Superior temporal gyrus (tissue), 1 donor: Measurements from ENCODE around the gene FRYL.
"Not testable (repeated sequence)": the region's sequence is repeated elsewhere in the genome, so short reads cannot be mapped to it uniquely, and the experiment has no call there.

ENCODE experiments used
- DNase-seq: peaks from one replicate; pipeline ENCODE4 v3.0.0-alpha.2; 2016; ENCODE audit errors: extremely low spot score

Gene FRYL

DNA sequence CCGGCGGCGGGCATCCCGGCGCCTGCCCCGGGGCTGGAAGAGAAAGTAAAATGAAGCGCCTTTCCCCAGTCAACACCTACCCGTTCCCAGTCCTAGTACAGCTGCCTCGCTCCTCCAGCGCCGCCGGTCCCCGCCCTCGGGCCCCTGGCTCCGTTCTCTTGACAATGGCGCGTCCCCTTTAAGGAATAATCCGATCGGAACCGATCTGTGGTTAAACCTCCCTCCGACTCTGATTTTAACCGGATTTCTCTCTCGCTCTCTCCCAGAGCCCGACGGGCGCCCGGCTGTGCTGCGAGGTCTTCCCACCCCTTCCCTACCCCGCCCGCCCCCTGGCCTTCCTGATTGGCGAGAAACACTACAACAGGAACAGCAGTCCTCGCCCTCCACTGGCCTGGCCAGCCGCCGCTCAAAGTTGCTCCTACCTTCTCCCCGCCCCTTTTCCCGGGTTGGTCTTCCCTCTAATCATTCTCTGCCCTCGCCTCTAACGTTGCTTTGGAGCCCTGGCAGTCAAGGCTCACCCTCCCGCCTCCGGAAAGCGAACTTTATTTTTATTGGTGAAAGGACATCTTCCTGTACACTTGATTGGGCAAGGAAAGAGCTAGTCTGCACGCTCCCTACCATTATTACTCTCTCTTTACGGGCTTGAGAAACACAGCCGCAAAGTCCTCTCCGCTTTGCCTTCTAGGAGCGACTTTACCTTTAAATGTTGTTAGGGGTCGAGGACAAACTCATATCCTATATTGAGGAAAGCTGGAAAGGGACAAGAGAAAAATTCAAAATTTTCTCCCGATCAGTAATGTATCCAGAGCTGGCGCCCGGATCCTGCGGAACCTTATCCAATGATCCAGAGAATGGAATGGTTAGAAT lies at the start of gene FRYL:
TSS of gene FRYL (minus strand) at position 282 of the 867 bp plus-strand sequence. CDS start 145,869 bp downstream, outside the sequence.
- peak; percentile 100 for DNase-seq

DNA sequence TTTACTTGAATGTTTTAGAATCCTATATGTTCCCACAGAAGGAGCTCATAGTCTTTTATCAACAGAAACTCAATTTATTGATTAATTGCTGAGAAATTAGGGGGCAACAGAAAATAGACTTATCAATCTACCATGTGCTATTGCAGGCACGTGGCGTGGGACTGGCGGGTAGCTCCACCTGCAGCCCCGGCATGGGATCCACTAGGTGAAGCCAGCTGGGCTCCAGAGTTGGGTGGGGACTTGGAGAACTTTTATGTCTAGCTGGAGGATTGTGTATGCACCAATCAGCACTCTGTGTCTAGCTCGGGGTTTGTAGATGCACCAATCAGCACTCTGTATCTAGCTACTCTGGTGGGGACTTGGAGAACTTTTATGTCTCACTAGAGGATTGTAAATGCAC lies 47.5 kb upstream of the FRYL start:
- no peak for DNase-seq

DNA sequence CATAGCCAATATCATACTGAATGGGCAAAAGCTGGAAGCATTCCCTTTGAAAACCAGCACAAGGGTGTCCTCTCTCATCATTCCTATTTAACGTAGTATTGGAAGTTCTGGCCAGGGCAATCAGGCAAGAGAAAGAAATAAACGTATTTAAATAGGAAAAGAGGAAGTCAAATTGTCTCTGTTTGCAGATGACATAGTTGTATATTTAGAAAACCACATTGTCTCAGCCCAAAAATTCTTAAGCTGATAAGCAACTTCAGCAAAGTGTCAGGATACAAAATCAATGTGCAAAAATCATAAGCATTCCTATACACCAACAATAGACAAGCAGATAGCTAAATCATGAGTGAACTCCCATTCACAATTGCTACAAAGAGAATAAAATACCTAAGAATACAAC lies 41.4 kb upstream of the FRYL start:
- DNase-seq = not testable (repeated sequence)

DNA sequence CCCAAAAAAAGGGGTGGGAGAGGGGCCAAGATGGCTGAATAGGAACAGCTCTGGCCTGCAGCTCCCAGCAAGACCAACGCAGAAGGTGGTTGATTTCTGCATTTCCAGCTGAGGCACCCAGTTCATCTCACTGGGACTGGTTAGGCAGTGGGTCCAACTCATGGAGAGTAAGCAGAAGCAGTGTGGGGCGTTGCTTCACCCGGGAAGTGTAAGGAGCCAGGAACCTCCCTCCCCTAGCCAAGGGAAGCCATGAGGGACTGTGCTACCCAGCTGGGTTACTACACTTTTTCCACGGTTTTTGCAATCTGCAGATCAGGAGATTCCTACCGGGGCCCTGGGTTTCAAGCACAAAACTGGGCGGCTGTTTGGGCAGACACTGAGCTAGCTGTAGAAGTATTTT lies 36.9 kb upstream of the FRYL start:
- no peak for DNase-seq

DNA sequence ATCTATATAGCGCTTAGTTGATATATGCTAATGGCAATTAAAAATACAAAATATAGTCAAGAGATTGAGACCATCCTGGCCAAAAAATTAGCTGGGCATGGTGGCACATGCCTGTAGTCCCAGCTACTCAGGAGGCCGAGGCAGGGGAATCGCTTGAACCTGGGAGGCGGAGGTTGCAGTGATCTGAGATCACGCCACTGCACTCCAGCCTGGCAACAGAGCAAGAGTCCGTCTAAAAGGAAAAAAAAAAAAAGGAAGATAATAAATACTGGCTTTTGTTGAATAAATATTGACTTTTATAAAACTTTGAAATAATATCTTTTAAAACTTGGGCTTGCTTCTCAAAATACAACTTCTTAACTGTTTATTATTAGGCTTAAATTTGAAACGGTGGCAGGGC lies 36.2 kb upstream of the FRYL start:
- DNase-seq = not testable (repeated sequence)

DNA sequence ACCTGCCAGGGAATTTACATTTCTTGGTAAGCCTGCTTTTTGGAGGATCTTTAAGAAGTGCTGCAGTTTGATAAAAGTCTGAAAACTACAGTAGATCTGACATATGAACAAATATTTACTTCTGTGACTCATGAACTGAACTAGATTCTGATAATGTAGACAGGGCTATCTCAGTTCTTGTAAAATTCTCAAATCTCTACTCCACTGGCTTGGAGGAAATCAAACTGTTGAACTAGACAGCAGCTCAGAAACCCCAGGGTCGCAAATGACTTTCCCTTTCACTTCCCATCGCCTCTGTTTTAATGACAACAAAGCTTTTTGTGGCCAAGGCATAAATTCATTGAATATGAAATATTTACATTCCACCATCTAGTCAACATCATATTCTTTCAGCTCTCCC lies 35.4 kb upstream of the FRYL start:
- DNase-seq = no peak

DNA sequence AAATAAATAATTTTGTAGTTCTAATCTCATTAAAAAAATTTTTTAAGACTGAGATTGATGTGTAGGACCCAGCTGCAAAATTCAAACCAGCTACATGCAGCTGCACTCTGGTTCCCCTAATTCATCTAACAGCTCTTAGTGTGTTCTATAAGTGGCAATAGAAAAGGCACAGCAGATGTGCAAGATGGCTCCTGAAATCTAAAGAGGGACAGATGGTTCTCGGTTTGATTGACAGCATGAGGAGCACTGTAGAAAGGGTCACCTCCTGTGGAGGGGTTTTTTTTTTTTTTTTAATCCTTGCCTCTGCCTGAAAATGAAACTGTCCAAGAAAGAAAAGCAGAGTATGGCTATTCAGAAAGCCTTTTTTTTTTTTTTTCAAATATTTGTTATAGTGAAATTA lies 33.9 kb upstream of the FRYL start:
- DNase-seq = no peak

DNA sequence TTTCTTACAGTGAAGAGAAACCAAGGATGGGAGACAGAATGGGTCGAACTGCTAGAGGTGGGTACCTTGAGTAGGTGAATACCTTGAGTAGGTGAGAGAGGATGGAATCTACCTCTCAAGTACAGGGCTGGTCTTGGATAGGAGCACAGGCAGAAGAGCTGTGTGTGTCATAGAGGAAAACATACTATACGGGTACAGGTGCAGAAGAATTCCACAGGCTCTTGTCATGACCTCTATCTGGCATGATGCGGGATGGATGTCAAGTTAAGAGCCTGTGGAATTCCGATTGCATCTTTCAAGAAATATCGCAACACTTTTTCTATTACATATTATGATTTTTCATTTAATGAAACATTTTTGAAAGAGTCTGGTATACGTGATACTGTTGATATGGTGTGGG lies 32.8 kb upstream of the FRYL start:
- no peak for DNase-seq

DNA sequence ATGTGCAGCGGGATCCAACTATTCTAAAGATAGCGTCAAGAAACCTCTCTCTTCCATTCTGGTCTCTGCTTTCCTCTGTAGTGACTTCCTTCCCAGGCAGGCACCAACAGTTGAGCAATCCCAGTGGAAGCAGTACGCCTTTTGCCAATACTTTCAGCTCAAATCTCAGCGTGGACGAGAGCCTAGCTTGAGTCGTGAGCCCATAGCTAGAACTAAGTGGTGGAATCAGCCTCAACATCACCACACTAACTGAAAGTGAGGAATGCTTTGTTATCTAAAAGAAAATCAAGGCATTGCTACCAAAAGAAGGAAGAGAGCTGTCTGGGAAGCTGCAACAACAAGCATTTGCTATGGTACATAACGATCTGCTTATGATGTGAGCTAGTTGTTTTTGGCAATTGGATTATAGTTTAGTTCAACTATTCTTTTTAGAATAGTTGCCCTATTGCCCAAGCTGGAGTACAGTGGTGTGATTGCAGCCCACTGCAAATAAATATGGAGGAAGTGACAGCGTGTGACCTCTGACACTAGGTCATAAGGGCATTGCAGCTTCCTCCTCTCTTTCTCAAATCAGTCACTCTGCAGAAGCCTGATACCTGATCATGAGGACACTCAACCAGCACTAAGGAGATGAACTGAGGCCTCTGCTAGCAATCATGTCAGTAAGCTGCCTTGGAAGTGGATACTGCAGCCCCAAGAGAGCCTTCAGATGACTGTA lies 24.7 kb upstream of the FRYL start:
- no peak for DNase-seq

DNA sequence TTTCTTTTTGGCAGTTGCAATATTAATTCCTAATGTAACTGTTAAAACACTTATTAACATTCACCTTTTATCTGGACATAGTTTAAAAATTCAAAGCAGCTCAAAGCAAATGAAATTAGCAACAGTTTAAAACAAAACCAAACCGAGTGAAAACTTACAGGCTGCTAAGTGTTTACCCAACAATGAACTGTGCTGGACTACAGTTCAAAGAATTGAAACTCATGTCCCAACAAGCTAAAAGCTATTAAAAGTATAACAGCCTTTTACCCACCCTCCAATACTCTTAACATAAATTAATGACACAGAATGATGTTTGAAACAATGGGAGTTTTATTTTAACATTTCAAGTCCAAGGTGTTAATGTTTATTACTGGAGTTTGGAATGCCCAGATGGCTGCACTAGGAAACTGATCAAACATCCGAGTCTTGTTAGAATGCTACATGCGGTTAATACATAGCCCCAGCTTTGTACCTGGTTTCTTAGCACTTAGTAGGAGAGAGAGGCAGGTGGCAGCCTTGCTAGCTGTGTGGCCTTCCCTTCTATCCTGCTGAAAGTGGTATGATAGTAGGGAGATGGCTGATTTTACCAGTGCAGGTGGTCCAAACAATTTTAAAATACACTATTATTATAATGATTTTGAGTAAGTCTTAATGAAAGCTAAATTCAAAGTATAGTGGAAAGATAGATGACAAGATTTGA lies 21.1 kb upstream of the FRYL start:
- no peak for DNase-seq

DNA sequence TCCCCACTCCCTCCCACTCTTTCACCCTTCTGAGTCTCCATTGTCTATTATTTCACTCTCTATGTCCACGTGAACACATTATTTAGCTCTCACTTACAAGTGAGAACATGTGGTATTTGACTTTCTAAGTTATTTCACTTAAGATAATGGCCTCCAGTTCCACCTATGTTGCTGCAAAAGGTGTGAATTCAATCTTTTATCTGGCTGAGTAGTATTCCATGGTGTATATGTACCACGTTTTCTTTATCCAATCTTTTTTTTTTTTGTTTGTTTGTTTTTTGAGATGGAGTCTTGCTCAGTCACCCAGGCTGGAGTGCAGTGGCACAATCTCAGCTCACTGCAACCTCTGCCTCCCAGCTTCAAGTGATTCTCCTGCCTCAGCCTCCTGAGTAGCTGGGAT lies 20.1 kb upstream of the FRYL start:
- DNase-seq = not testable (repeated sequence)

DNA sequence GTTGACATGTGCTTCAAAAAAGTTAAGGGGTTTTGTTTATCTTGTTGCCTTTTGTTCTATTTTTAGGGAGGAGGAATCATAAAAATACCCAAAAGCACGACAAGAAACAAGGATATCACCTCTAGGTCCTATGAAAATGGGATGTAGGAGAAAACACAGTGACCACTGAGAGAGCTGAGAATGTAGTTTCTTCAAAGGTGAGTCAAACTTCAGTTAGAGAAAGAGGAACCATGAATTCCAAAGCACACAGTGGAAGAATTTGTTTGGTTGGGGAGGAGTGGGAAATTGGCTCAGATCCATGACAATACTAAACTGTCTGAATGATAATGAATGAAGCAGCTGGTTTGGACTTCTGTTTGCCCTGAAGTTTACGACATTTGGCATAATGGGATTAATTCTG lies 19.1 kb upstream of the FRYL start:
- no peak for DNase-seq

DNA sequence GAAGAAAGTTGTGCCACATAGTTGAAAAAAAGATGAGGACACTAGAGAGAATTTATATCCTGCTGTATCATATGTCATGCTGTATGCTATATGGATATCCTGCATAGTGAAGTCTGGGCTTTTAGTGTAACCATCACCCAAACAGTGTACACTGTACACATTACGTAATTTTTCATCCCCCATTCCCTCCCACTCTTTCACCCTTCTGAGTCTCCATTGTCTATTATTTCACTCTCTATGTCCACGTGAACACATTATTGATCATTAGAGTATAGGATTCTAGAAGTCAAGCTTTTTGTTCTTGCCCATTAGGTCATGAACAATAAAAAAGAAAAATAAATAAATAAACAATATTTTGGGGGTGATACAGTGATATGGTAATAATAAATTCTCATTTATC lies 18.0 kb upstream of the FRYL start:
- peak; percentile 29 for DNase-seq

DNA sequence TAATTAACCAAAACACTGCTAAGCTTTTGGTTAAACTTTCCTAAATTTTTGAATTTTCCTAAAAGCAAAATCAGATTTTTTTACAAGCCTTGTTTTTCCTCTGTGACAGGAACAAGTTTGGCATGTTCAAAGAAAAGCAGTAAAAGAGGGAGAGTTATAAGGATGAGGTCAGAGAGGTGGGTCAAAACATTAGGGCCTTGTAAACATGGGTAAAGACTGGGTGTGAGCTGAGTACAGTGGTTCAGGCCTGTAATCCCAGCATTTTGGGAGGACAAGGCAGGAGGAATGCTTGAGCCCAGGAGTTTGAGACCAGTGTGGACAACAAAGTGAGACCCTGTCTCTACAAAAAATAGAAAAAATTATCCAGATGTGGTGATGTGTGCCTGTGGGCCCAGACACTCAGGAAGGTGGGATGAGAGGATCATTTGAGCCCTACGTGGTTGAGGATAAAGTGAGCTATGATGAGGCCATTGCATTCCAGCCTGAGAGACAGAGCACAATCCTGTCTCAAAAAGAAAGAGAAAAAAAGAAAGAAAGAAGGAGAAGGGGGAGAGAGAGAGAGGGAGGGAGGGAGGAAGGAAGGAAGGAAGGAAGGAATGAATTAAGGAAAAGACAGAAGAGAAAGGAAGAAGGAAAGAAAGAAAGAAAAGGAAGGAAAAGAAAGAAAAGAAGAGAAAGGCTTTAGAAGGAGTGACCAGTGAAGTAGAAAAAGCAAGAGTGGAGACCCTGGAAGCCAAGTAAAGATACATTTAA lies 17.0 kb upstream of the FRYL start:
- DNase-seq = no peak

DNA sequence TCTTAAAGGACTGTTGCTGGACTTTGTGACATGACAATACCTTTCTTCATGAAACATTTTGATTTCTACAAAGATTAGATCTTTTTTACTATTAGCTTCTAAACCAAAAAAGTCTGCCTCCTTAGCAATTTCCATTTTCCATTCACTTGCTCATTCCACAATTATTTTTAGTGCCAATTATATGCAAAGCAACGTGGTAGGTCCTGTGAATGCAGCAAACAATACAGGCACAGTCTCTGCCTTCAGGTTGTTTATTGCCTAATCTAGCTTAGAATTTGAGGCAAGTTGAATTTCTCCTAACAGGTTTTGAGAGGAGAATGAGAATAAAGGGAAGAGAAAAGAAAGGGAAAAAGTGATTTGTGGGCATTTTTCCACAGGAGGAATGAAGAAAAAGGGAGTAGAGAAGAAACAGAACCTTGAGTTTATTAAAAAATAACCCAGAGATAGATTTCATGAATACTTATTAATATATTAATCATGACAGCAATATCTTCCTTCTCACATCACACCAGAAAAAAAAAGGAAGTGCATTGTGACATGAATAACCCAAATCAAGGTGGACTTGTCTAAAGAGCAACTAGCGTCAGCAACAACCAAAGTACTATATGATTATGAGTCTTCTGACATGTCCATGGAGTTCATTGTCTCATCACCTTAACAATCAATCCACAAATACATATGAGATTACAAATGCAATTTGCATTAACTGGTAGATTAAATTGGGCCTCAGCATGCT lies 16.3 kb upstream of the FRYL start:
- DNase-seq = no peak

DNA sequence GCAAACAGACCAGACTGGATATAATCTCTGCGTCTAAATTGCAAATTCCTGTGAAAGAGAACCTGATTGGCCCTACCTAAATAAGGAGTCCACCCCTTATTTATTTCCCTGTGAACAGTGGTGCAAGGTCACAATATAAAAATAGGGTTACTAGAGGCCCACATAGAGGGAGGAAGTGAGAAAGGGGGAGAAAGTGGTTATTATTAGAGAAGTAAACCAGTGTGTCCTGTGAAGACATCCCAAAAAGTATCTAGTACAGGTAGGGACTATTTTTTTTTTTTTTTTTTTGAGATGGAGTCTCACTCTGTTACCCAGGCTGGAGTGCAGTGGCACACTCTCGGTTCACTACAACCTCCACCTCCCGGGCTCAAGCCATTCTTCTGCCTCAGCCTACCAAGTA lies 15.0 kb upstream of the FRYL start:
- DNase-seq = no peak

DNA sequence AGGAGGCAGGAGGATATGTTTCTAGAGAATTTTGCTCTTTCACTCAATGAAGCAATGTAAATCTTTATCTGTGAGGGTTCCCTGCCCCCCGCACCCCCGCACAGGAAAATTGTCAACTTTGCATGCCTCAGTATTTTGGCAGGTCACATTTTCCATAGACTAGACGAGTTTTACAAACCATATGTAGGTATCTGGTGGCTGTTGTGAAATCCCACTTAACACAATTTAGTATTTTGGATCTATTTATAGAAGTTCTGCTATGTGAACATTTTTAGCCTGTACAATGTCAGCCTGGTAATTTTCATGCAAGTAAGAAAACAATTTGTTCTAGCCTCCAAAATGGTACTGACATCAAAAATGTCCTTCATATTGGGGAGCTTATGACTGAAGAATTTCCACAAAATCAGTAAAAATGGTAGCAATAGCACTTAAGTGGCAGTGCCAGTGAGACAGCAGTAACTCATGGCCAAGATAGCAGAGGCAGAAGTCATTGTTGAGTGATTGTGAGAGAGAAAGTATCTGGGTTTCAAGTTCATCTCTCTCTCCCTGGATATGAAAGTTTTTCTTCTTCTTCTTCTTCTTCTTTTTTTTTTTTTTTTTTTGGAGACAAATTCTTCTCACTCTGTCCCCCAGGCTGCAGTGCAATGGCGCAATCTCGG lies 12.4 kb upstream of the FRYL start:
- peak; percentile 54 for DNase-seq

DNA sequence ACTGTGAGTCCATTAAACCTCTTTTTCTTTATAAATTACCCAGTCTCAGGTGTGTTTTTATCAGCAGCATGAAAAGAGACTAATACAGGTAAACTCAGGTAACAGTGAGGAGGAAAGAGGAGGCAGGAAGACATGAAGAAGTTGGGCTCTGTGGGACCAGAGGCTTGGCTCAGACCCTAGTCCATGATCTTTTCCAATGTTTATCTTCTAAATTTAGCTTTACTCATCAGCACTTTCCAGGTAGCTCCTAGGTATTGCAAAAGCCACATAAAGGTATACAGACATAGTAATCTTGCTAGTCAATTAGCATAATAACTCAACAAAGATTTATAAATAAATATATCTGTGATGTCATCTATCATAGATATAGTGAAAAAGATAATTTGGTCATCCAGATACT lies 11.2 kb upstream of the FRYL start:
- no peak for DNase-seq

DNA sequence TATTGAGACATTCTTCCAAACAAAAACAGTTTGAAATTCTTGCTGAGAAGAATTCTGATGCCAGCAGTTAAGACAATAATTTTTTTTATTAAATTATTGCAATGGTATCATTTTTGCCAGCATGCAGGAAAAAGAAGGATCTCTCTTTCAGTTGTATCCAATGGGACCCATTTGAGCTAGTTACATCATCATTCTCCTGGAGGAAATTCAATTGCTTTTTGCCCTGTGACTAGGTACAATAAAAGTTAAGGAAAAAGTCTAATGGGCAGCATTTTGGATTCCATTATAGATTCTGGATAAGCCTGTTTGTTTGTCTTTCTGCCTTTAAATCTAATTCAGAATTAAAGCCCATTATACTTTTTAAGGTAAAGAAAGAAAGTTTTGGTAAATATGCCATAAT lies 10.5 kb upstream of the FRYL start:
- DNase-seq = no peak

DNA sequence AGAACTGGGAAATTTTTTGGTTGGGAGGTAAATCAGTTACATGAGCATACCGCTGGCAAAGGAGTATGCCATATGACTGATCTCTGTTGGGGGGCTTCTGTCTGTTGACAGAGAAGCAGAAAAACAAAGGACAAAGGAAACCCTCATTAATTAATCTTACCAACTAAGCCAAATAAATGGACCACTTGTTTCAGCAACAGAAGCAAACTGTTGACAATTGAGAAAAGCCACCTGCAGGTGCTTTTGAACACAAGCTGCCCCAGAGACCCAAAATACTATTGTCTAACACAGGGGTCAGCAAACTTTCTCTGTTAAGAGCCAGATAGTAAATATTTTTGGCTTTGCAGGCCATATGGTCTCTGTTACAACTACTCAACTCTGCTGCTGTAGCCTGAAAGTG lies 7.0 kb upstream of the FRYL start:
- peak; percentile 87 for DNase-seq

DNA sequence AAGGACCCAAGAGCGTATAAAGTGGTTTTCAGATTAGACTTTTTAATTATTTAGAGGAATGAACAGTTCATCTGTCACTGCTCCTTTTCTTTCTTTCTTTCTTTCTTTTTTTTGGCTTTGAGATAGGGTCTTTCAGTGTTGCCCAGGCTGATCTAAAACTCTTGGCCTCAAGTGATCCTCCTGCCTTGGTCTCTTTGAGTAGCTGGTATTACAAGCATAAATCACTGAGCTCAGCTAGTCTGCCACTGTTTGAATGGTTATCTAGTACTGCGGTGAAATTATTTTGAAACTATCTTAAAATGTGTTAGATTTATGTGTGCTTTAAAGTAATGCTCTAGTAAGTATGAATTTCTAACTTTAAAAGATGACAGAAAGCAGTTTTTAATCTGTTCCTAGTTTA lies 6.5 kb upstream of the FRYL start:
- DNase-seq = no peak
